Astrocyte (in vitro differentiated cells and primary cell): ENCODE results near the gene PLEKHB2. TPM values are rescaled to one million over a fixed set of nuclear protein-coding genes. Genes with fewer than 3 reads are reported as not detected.

Source experiments
- DNase-seq: peaks from one replicate; pipeline ENCODE4 v3.0.0-alpha.2; 2010; ENCODE audit warnings: low read depth
- FAIRE-seq: peaks from 2 replicates; lab custom pipeline; 2011; peaks lifted over from hg19 to GRCh38; lab: Jason Lieb, UNC
- H2AFZ ChIP-seq: 2 replicates; pipeline ENCODE4 v1.6.0; 2012; ENCODE audit warnings: low read depth, low read length, inconsistent platforms
- H3K27ac ChIP-seq: 2 replicates; pipeline ENCODE4 v1.5.1; 2011; ENCODE audit warnings: low read depth, low read length, inconsistent platforms
- H3K27me3 ChIP-seq: 2 replicates; pipeline ENCODE4 v1.6.0; 2011; ENCODE audit warnings: low read length, inconsistent platforms; ENCODE audit not compliant: insufficient read depth
- H3K36me3 ChIP-seq: 2 replicates; pipeline ENCODE4 v1.5.1; 2011; ENCODE audit warnings: low read length, inconsistent platforms; ENCODE audit not compliant: insufficient read depth
- H3K4me1 ChIP-seq: 2 replicates; pipeline ENCODE4 v1.5.1; 2011; ENCODE audit warnings: low read length, inconsistent platforms; ENCODE audit not compliant: insufficient read depth
- H3K4me2 ChIP-seq: 2 replicates; pipeline ENCODE4 v1.6.0; 2012; ENCODE audit warnings: low read length, inconsistent platforms
- H3K4me3 ChIP-seq: 2 replicates; pipeline ENCODE4 v1.5.1; 2011; ENCODE audit warnings: low read depth, mild to moderate bottlenecking, low read length, inconsistent platforms; ENCODE audit not compliant: insufficient read depth
- H3K79me2 ChIP-seq: 2 replicates; pipeline ENCODE4 v1.6.0; 2012; ENCODE audit warnings: mild to moderate bottlenecking, low read length, inconsistent platforms; ENCODE audit not compliant: insufficient read depth
- H3K9ac ChIP-seq: 2 replicates; pipeline ENCODE4 v1.6.0; 2012; ENCODE audit warnings: mild to moderate bottlenecking, low read length, inconsistent platforms
- H3K9me3 ChIP-seq: 2 replicates; pipeline ENCODE4 v1.5.1; 2012; ENCODE audit warnings: low read depth, mild to moderate bottlenecking, low read length, inconsistent platforms; ENCODE audit not compliant: insufficient read depth
- H4K20me1 ChIP-seq: 2 replicates; pipeline ENCODE4 v1.6.0; 2012; ENCODE audit warnings: low read length, inconsistent platforms; ENCODE audit not compliant: insufficient read depth
- H3K27ac Mint-ChIP-seq: one replicate; pipeline ENCODE4 v1.8.0; 2021; ENCODE audit warnings: mild to moderate bottlenecking, mixed read lengths; ENCODE audit not compliant: unreplicated experiment
- H3K27me3 Mint-ChIP-seq: one replicate; pipeline ENCODE4 v1.8.0; 2021; ENCODE audit warnings: low read depth, mixed read lengths; ENCODE audit not compliant: unreplicated experiment
- H3K36me3 Mint-ChIP-seq: one replicate; pipeline ENCODE4 v1.8.0; 2021; ENCODE audit warnings: low read depth, mixed read lengths; ENCODE audit not compliant: unreplicated experiment
- H3K4me1 Mint-ChIP-seq: one replicate; pipeline ENCODE4 v1.8.0; 2021; ENCODE audit warnings: low read depth, mixed read lengths; ENCODE audit not compliant: unreplicated experiment
- H3K4me3 Mint-ChIP-seq: one replicate; pipeline ENCODE4 v1.8.0; 2021; ENCODE audit warnings: mild to moderate bottlenecking, moderate library complexity, mixed read lengths; ENCODE audit not compliant: unreplicated experiment
- H3K9me3 Mint-ChIP-seq: one replicate; pipeline ENCODE4 v1.8.0; 2021; ENCODE audit warnings: mild to moderate bottlenecking, mixed read lengths; ENCODE audit not compliant: unreplicated experiment
- EZH2 ChIP-seq: IDR thresholded peaks from 2 replicates; pipeline ENCODE4 v1.6.1; 2012; ENCODE audit warnings: mild to moderate bottlenecking, low read length, inconsistent platforms; ENCODE audit not compliant: insufficient read depth
- total RNA-seq: library from RNA; stranded (reverse); gene quantifications from 2 replicates; pipeline ENCODE4 v1.2.1, GENCODE V29; 2021
- TF ChIP-seq, protein P1 (sequence below): IDR thresholded peaks from 2 replicates; pipeline ENCODE4 v1.5.1; 2011; ENCODE audit warnings: low read depth, mild to moderate bottlenecking, inconsistent platforms, low read length, moderate library complexity; ENCODE audit not compliant: insufficient read depth

Gene PLEKHB2
- total RNA-seq, 1 donor from 2014 or later, result 100 TPM

GRCh38 chr2:131056932-131057287, 48.2 kb upstream of the PLEKHB2 start:
- peaks cover 95% of the 10 kb centered on the region for H3K79me2 ChIP-seq
- peaks cover 25% of the 10 kb centered on the region for H3K36me3 ChIP-seq
- peaks cover 18% of the 10 kb centered on the region for H3K4me1 ChIP-seq
- TF ChIP-seq, protein P1, sequence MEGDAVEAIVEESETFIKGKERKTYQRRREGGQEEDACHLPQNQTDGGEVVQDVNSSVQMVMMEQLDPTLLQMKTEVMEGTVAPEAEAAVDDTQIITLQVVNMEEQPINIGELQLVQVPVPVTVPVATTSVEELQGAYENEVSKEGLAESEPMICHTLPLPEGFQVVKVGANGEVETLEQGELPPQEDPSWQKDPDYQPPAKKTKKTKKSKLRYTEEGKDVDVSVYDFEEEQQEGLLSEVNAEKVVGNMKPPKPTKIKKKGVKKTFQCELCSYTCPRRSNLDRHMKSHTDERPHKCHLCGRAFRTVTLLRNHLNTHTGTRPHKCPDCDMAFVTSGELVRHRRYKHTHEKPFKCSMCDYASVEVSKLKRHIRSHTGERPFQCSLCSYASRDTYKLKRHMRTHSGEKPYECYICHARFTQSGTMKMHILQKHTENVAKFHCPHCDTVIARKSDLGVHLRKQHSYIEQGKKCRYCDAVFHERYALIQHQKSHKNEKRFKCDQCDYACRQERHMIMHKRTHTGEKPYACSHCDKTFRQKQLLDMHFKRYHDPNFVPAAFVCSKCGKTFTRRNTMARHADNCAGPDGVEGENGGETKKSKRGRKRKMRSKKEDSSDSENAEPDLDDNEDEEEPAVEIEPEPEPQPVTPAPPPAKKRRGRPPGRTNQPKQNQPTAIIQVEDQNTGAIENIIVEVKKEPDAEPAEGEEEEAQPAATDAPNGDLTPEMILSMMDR, result no peak
- no peak for TF ChIP-seq EZH2
- H3K4me3 ChIP-seq, result no peak overlapping the region
- no peaks in the 10 kb centered on the region for H3K27me3 ChIP-seq
- Mint-ChIP-seq H3K27me3 (no peaks in the 10 kb centered on the region), H3K36me3 (peaks cover 23% of the 10 kb centered on the region), H3K9me3 (no peaks in the 10 kb centered on the region), H3K4me1 (peaks cover 23% of the 10 kb centered on the region), H3K4me3 (no peak overlapping the region), H3K27ac (no peak overlapping the region)
- H3K4me2 ChIP-seq, result peak overlapping the region; percentile 36
- no peaks in the 10 kb centered on the region for H3K9me3 ChIP-seq
- FAIRE-seq (no peak), DNase-seq (no peak)
- no peak overlapping the region for H3K27ac ChIP-seq
- no peak overlapping the region for H2AFZ ChIP-seq
- peaks cover 95% of the 10 kb centered on the region for H4K20me1 ChIP-seq
- H3K9ac ChIP-seq, result no peak overlapping the region

DNA sequence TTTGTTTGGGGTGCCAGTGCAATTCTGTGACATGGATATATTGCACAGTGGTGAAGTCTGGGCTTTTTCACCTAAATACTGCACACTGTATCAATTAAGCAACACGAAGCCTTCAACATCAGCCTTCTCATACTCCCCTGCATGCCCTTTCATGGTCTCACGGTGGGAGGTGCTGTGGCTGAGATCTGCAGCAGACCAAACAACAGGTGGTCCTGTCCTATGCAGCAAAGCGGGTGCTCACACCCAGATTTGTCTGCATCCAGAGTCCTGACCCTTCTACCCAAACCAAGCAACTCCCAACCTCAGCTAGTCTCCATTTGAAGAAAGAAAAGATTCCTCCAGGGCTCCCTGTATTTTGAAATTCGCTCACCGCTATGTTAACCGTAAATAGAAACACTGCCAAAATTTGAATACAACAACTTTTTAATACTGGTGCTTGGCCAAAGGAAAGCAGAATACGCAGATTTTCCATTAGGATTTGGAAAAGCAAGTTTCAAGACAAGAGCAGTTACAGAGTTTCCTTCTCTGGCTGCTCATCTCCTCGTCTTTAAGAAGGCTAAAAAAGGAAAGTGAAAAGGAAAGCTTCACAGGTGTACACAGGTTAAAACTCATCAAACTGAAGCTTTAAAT, 46.8 kb upstream of the PLEKHB2 start:
- Histone ChIP-seq H3K27me3 (no peaks in the 10 kb centered on the region), H3K9ac (no peak overlapping the region), H3K79me2 (peaks cover 97% of the 10 kb centered on the region), H4K20me1 (peaks cover 94% of the 10 kb centered on the region), H3K4me2 (no peak overlapping the region), H3K36me3 (peaks cover 27% of the 10 kb centered on the region), H3K9me3 (no peaks in the 10 kb centered on the region), H3K27ac (no peak overlapping the region), H2AFZ (no peak overlapping the region), H3K4me1 (peaks cover 18% of the 10 kb centered on the region), H3K4me3 (no peak overlapping the region)
- no peak for TF ChIP-seq EZH2
- TF ChIP-seq, protein P1, result no peak
- DNase-seq (no peak), FAIRE-seq (no peak)
- Mint-ChIP-seq H3K4me1 (peaks cover 23% of the 10 kb centered on the region), H3K27me3 (no peaks in the 10 kb centered on the region), H3K4me3 (no peak overlapping the region), H3K27ac (peak overlapping the region; percentile 16), H3K36me3 (peaks cover 19% of the 10 kb centered on the region), H3K9me3 (no peaks in the 10 kb centered on the region)

GRCh38 chr2:131058920-131059319, 46.2 kb upstream of the PLEKHB2 start:
- Mint-ChIP-seq H3K36me3 (peaks cover 18% of the 10 kb centered on the region), H3K9me3 (no peaks in the 10 kb centered on the region), H3K27ac (no peak overlapping the region), H3K27me3 (no peaks in the 10 kb centered on the region), H3K4me1 (peaks cover 25% of the 10 kb centered on the region), H3K4me3 (no peak overlapping the region)
- Histone ChIP-seq H3K4me3 (no peak overlapping the region), H3K4me2 (no peak overlapping the region), H3K27ac (no peak overlapping the region), H3K9me3 (no peaks in the 10 kb centered on the region), H3K27me3 (no peaks in the 10 kb centered on the region), H3K4me1 (peaks cover 18% of the 10 kb centered on the region), H3K36me3 (peaks cover 28% of the 10 kb centered on the region), H3K79me2 (peaks cover 97% of the 10 kb centered on the region), H3K9ac (no peak overlapping the region), H4K20me1 (peaks cover 94% of the 10 kb centered on the region), H2AFZ (no peak overlapping the region)
- TF ChIP-seq EZH2, result no peak
- TF ChIP-seq, protein P1, result no peak
- FAIRE-seq, result no peak
- no peak for DNase-seq
